Nephron (organoid): Measurements from ENCODE around the gene NDUFB8.

ENCODE experiments used
- H3K27ac Mint-ChIP-seq, 3 experiments: 2 replicates each; pipeline ENCODE4 v1.8.0; 2020; ENCODE audit warnings: mixed read lengths in 3 of 3, mild to moderate bottlenecking in 2 of 3, moderate library complexity in 1 of 3
- H3K27me3 Mint-ChIP-seq: 2 replicates; pipeline ENCODE4 v1.8.0; 2021; ENCODE audit warnings: low read depth, mild to moderate bottlenecking, moderate library complexity, mixed read lengths
- H3K36me3 Mint-ChIP-seq: 2 replicates; pipeline ENCODE4 v1.8.0; 2020; ENCODE audit warnings: low read depth, mixed read lengths
- H3K4me1 Mint-ChIP-seq: 2 replicates; pipeline ENCODE4 v1.8.0; 2020; ENCODE audit warnings: mixed read lengths
- H3K4me3 Mint-ChIP-seq, 3 experiments: 2 replicates each; pipeline ENCODE4 v1.8.0; 2020; ENCODE audit warnings: mild to moderate bottlenecking in 3 of 3, mixed read lengths in 3 of 3, moderate library complexity in 2 of 3
- H3K9me3 Mint-ChIP-seq: 2 replicates; pipeline ENCODE4 v1.8.0; 2020; ENCODE audit warnings: mixed read lengths
- CTCF ChIP-seq, 3 experiments: fragments of 200-600 bp; sonication (generic); IDR thresholded peaks; one replicate each; pipeline ENCODE4 v1.5.0; 2021; ENCODE audit warnings: antibody characterized with exemption in 3 of 3; ENCODE audit not compliant: unreplicated experiment in 3 of 3

Gene NDUFB8

GRCh38 chr10:100553929-100554328 is 24.3 kb upstream of the NDUFB8 start:
- Mint-ChIP-seq H3K4me3 (no peak overlapping the region), H3K27me3 (no peaks in the 10 kb centered on the region), H3K4me1 (peaks cover 6% of the 10 kb centered on the region), H3K9me3 (no peaks in the 10 kb centered on the region), H3K36me3 (peaks cover 25% of the 10 kb centered on the region), H3K27ac (no peak overlapping the region)
- TF ChIP-seq CTCF (IDR thresholded peaks at IDR 0.05; ENCODE audit: unreplicated experiment in 3 of 3) = no peak

GRCh38 chr10:100551738-100552137 is 22.1 kb upstream of the NDUFB8 start:
- Mint-ChIP-seq H3K27me3 (no peaks in the 10 kb centered on the region), H3K36me3 (peaks cover 36% of the 10 kb centered on the region)

GRCh38 chr10:100551196-100551595 is 21.5 kb upstream of the NDUFB8 start:
- H3K9me3 Mint-ChIP-seq = no peaks in the 10 kb centered on the region
- TF ChIP-seq CTCF (IDR thresholded peaks at IDR 0.05; ENCODE audit: unreplicated experiment in 3 of 3) = no peak
- H3K36me3 Mint-ChIP-seq = peaks cover 39% of the 10 kb centered on the region
- no peak overlapping the region for H3K4me3 Mint-ChIP-seq
- no peaks in the 10 kb centered on the region for H3K27me3 Mint-ChIP-seq
- H3K27ac Mint-ChIP-seq = no peak overlapping the region
- peaks cover 6% of the 10 kb centered on the region for H3K4me1 Mint-ChIP-seq

More at GRCh38 chr10:100551738-100552137, 22.1 kb upstream of the NDUFB8 start:
- TF ChIP-seq CTCF (IDR thresholded peaks at IDR 0.05; ENCODE audit: unreplicated experiment in 3 of 3) = no peak
- no peaks in the 10 kb centered on the region for H3K9me3 Mint-ChIP-seq
- H3K4me1 Mint-ChIP-seq = peaks cover 6% of the 10 kb centered on the region
- H3K4me3 Mint-ChIP-seq = no peak overlapping the region
- no peak overlapping the region for H3K27ac Mint-ChIP-seq

- no peak for TF ChIP-seq CTCF (IDR thresholded peaks at IDR 0.05; ENCODE audit: unreplicated experiment in 3 of 3)
- H3K27ac Mint-ChIP-seq = no peak overlapping the region
- H3K9me3 Mint-ChIP-seq = no peaks in the 10 kb centered on the region
- no peaks in the 10 kb centered on the region for H3K27me3 Mint-ChIP-seq
- no peak overlapping the region for H3K4me3 Mint-ChIP-seq
- H3K4me1 Mint-ChIP-seq = no peaks in the 10 kb centered on the region
- H3K36me3 Mint-ChIP-seq = peaks cover 78% of the 10 kb centered on the region
Measured at GRCh38 chr10:100544950-100545349, 15.3 kb upstream of the NDUFB8 start.

- no peak for TF ChIP-seq CTCF (IDR thresholded peaks at IDR 0.05; ENCODE audit: unreplicated experiment in 3 of 3)
- H3K4me3 Mint-ChIP-seq = no peak overlapping the region
- peaks cover 42% of the 10 kb centered on the region for H3K36me3 Mint-ChIP-seq
- no peaks in the 10 kb centered on the region for H3K4me1 Mint-ChIP-seq
- H3K9me3 Mint-ChIP-seq = no peaks in the 10 kb centered on the region
- no peaks in the 10 kb centered on the region for H3K27me3 Mint-ChIP-seq
- no peak overlapping the region for H3K27ac Mint-ChIP-seq
Measured at GRCh38 chr10:100537475-100537874, 7.8 kb upstream of the NDUFB8 start.

- TF ChIP-seq CTCF (IDR thresholded peaks at IDR 0.05; ENCODE audit: unreplicated experiment in 3 of 3) = peak; percentile 92 to 98 (median 94)
- H3K4me3 Mint-ChIP-seq = peak within 1 kb of the TSS in 2 of 3 experiments; percentile 27 to 44
- H3K27ac Mint-ChIP-seq = no peak within 1 kb of the TSS
- no peaks in the 10 kb centered on the region for H3K4me1 Mint-ChIP-seq
- no peaks in the 10 kb centered on the region for H3K27me3 Mint-ChIP-seq
- H3K36me3 Mint-ChIP-seq = peaks cover 29% of the 10 kb centered on the region
- H3K9me3 Mint-ChIP-seq = no peaks in the 10 kb centered on the region
Measured at GRCh38 chr10:100535715-100536353, 6.2 kb upstream of the NDUFB8 start, which contains the start of gene HIF1AN. HIF1AN (plus strand) TSS chr10:100535943; CDS start chr10:100535959, 16 bp downstream.
